Stimulated activated CD8-positive, alpha-beta memory T cell treated with anti-CD3 and anti-CD28 coated beads, Interleukin-12 subunit alpha, Interleukin-12 subunit beta, amount 100 ng/mL, for 24 hours (primary cell): ENCODE data around the gene UPK3A.

Experiments
- DNase-seq: peaks from one replicate; pipeline ENCODE4 v3.0.0-alpha.2; 2020; ENCODE audit errors: extremely low read depth

Gene UPK3A

DNA sequence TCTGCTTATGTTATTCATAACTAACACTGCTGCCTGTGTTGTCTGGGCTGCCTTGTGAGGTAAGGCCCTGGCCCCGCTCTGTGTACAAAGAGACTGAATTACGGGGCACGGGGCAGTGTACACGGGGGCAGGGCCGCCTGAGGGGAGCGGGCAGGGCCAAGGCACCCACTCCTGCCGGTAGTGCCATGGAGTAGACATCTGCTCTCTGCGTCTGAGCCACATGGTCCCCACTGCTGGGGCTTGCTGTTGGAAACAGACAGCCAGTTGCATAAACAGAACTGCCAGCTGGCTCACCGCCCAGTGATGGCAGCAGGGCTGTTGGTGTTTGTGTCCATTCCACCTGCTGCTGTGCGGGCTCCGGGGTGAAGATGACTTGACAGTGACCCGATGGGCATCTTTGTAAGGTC, 44.8 kb downstream of the UPK3A start:
- DNase-seq, result no peak

DNA sequence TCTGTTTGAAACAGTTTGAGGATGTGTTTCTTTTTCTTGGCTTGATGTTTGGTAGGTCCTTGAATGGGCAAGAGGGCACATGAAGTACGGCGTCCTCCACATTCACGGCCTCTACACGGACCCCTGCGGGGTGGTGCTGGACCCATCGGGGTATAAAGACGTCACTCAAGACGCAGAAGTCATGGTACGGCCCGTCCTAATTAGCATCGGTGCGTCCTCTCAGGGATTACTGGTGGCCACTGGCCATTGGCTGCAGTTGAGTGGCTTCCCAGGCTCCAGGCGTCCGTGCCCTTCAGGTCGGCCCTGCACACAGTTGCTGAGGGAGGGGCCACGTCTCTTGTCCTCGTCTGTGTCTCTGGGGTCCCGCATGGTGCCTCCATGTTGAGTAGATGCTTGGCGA, 45.8 kb downstream of the UPK3A start:
- no peak for DNase-seq

DNA sequence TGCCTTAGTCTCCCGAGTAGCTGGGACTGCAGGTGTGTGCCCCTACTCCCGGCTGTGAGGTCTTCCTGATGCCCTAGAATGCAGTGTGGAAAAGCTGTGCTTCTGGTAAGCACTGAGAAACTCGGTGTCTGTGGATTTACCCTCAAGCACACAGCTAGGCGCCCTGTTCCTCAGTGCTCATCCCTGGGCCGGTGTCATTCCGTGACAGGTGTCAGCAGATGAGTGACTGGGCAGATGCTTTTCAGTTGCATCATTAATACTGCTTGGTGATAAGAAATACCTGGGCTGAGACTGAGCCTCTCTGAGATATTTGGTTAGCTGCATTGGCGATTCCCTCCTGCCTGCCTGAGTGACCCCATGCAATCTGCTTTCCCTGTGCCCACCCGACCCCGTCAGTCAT, 46.7 kb downstream of the UPK3A start:
- DNase-seq, result no peak

DNA sequence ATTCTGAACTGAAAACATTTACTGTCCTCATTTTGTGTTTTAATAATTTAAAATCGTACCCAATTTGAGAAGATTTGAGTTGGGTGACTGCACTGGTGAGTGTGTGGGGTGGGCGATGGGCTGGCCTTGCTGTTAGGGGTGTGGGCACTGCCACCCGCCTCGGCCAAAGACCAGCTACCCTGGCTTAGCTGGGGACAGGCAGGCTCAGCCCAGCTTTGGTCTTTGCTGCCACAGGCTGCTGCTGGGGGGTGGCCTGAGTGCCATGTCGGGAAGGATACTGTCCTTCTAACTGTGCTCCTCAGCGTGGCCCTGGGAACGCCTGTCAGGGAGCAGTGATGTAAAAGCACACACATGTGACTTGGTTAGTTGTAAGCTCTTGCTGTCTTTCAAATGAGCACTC, 47.3 kb downstream of the UPK3A start:
- no peak for DNase-seq

DNA sequence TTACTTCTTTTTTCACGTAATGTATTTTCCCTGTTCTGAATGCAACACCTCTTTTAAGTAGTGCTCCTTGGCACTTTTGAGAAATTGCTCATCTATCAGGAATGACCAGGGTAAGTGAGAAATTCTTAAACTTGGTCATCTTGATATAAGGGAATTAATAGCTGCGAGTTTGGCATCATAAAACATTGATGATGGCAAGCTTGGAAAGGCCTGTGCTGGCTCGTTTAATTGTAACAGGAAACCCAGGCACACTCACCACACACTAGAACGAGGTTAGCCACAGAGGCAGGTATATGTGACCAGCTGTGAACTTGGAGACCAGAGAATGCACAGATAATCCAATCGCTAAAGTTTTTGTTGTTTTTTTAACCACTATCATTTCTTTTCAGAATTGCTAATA, 49.3 kb downstream of the UPK3A start:
- DNase-seq, result no peak

DNA sequence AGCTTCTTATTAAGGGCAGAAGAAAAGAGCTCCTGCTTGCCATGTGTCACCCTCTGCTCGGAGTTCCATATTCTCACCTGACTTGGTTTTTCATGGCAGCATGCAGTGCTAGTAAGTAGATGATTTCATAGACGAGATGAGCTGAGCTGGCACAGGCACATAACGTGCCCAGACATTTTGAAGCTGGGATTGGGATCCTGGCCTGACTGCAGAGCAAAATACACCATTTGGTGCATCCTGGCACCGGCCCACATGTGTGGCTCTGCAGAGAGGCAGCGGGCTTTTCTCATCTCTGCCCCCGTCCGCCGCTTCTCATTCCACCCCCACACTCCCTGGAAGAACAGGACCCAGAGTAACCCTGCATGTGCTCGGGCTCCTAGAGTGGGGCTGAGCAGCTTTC, 49.8 kb downstream of the UPK3A start:
- no peak for DNase-seq

DNA sequence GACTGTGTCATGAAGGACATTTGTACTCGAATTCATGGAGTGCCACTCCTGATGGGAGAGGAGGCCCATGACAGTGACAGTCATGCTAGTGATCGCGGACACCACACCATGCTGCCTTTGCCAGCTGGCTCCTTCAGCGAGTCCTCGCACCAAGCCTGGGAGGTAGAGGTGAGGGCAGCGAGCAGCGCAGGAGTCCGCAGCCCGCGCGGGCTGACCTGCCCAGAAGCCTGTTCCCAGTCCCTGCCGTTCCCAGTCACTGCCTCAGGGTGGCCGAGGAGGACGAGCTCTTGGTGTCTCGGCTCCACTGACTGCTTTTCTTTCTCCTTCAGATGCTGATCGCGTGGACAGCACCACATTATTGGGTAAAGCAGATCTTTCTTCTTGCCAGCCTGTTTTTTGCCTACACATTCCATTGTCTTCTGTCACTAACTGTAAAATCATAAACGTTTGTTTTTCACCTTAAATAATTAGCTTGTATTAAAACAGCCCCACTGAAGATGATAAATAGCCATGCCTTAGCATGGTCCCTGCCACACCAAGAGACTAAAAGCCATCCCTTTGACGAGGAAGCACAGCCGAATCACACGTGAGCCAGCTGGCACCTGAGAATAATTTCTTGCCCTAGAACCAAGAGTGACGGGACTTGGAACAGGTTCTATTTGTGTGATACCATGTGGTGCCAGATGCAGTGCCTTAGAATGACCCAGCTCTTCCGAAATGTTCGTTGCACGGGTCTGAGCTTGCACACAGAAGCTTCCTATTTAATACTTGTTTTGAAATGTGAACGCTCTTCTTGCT, 50.5 kb downstream of the UPK3A start:
- DNase-seq, result no peak

DNA sequence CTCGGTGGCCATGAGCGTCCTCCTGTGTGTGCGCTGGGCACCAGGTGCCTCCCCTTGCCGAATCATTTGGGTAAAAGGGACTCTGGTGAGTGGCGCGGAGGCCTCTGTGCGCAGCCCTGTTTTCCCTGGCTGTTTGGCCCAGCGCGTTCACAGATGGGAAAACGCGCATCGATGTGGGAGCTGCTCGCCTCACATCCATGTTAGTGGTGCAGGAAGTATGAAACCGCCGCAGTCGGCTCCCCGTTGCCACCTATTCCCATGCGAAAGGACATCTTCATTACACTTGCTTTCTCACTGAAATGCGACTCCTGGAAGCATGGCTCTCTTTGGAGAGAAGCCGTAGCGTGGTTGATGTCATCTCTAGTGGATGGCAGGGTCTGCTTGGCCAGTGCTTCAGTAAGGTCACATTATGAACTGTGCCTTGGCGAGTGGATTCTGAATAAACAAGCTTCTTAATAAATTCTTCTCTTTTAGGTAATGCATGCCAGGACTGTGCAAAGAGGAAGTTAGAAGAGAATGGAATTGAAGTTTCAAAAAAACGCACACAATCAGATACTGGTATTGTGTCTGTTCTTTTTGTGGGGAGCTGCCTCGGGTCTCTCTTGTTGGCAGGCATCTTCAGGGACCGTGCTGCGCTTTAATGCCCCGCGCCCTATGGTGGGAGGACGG, 51.2 kb downstream of the UPK3A start:
- no peak for DNase-seq

DNA sequence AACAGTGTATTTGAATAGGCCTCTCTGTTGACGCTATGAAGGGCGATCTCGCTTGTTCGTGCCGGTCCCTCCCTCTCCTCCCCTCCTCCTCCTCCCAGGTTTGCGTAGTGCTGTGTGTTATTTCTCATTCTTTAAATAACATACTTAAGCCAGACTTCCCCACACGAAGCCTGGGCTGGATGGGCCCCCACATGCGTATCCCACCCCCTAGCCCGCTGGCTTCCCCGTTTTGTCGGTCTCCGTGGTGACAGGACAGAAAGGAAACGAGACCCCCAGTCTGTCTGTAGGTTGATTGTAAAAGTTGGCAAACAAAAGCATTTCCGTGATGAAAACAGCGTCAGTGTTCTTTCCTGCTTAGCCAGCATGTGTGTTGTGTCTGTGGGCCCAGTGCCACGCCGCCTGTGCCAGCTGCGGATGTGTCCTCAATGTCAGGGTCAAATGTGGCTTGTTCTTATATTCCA, 52.3 kb downstream of the UPK3A start:
- no peak for DNase-seq

DNA sequence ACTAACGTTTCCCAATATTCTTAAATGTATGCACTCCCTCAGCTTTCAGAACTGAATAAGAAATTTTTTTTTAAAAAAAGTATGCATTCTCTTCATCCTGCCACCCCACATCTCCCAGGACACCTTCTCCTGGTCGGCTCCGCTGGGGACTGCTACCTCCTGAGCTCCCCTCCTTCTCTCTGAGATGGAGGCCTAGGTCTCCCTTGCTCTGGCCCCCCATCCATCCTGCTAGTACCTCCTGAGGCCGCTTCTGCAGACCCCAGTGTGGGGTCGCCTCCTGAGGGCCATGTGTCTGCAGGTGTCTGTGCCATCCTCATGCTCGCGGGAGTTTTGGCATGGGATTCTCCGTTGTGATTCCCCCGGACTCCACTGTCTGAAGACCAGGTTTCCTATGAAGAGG, 52.8 kb downstream of the UPK3A start:
- no peak for DNase-seq

DNA sequence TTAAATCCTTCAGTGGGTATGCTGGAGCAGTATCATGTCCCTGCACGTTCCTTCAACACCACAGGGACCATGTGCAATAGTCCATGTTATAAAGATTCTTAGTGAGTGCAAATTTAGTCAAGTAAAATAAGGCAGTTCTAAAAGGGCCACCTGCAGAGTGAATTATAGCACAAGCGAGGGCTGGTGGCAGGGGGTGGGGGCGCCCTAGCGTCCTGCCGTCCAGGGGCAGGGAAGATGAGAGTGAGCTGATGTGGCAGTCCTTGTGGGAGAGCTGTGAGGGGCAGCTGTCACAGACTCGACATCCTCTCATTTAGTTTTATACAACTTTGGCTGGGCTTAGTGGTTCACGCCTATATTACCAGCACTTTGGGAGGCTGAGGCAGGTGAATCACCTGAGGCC, 54.0 kb downstream of the UPK3A start:
- DNase-seq, result no peak

DNA sequence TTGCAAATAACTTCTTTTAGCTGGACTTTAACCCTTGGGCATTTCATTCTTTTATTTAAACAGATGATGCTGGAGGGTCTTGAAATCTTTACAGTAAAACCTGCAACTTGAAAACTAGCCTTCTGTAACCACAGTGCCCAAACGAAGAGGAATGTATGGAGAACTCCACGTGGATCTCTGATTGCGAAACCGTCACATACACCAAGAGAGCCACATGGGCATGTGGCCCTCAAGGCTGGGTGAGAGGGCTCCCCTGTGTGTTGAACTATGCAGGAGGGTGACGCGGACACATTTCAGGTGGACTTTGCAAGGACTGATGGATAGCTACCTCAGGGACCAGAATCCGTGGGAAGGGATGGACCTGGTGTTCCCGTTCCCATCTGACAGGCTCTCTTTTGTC, 55.6 kb downstream of the UPK3A start:
- DNase-seq, result no peak

DNA sequence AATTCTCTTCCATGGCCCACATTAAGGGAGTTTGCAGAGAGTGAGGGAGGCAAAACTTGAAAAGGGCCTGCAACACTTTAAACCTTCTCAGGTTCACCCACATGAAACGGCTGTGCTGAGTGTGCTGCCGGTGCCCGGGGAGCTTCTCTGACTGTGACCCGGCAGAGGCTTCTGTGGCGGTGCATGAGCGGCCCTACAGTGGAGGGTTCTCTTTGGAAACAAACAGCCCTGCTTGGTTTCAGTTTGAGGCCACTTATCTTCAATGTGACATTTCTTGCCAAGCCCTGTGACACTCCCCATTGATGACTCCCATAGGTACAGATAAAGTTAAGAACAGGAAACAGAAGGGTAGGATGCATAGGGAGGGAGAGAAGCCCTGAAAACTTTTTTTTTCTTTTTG, 56.7 kb downstream of the UPK3A start:
- no peak for DNase-seq

DNA sequence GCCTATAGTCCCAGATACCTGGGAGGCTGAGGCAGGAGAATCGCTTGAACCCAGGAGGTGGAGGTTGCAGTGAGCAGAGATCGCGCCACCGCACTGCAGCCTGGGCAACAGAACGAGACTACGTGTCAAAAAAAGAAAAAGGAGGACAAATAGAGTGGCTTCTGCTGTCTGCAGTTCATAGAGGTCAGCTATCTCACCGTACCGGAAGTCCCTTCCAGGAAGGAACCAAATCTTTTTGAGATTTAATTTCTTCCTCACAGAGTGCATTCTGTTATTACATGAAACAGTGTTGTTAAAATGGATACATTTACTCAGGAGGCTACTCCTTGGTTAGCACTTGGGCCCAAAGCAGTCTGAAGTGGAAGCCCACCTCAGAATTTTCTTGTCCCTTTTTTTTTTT, 58.4 kb downstream of the UPK3A start:
- no peak for DNase-seq

DNA sequence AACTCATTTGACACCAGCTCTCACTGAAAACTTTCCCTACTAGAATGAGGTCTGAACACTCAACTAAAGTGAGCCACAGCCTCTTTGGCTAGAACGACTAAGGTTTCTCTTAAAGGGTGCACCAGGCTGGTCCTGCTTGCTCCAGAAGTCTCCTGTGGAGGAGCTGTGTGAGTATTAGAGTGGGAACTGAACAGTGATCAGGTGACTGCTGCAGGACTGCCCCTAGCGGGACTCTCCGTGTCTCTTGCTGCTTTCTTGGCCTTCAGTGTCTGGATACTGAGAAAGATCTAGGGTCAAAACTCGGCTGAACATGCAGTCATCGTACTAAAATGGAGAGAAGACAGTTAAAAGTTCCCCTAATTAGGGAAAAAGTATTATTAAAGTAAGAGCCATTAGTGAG, 59.6 kb downstream of the UPK3A start:
- DNase-seq, result no peak
